ENCODE results near the gene ZDHHC14. TPM values are rescaled to one million over a fixed set of nuclear protein-coding genes. Genes with fewer than 3 reads are reported as not detected.

ZDHHC14 gene
- total RNA-seq, 1 donor = 4.3 TPM

DNA sequence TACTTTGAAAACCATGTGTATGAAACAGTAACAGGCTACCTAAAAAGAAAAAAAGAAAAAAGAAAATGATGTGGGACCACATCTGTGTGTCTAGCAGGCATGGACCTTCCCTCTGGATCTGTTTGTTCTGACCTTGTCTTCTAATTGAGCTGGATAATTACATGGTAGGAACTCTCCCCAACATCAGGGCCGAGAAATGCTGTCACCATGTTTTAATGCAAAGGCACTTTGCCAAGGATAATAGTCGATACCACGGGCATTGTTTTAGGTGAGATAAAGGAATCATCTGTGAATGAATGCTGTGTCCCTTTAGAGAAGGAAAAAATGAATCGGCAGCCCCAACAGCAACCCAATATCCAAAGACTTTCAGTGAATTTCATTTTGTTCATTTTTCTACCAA lies 149.1 kb downstream of the ZDHHC14 start:
- TF ChIP-seq CTCF (IDR thresholded peaks at IDR 0.05; ENCODE audit: insufficient read depth, low read depth, low read length) = no peak
- H3K4me3 ChIP-seq (ENCODE audit: low read depth, low read length) = no peak overlapping the region
- no peak for DNase-seq (ENCODE audit: low read depth)

- no peak for DNase-seq (ENCODE audit: low read depth)
- no peak for TF ChIP-seq CTCF (IDR thresholded peaks at IDR 0.05; ENCODE audit: insufficient read depth, low read depth, low read length)
- no peak overlapping the region for H3K4me3 ChIP-seq (ENCODE audit: low read depth, low read length)
These were observed 149.8 kb downstream of the ZDHHC14 start for GRCh38 chr6:157530724-157531168.

DNA sequence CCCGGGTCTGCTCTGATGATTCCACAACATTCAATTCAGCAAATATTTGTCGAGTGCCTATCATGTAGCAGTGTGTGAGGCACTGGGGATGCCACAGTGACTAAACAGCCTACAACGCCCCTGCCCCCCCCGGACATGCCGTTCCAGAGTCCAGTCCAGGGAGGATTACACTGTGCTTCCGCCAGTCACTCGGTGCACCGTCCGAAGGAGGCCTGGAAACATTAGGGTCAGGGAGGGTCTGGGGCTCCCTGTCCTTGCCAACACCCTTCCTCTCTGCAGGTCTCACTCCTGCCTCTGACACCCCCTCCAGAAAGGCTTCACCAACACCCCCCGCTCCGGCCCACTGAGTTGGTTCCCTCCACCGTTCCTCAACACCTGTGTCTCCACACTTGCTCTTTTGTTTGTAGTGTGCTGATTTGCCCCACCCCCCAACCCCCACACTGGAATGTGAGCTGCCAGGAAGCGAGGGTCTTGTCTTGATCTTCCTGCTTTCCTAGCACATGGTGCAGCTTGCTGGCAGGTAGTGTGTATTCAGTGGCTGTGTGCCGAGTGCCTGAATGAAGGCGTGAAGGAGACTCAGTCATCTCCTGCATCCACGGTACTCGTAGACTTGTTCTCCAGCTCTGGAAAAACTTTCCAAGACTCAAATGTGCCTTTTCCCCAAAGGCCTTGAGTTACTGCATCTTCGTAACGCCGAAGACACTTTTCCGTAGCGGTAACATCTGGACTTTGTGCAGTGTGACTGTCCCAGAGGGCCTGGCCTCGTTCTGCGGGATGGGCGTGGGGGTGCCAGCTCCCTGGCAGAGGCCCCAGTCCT lies 150.4 kb downstream of the ZDHHC14 start:
- H3K4me3 ChIP-seq (ENCODE audit: low read depth, low read length) = no peak overlapping the region
- TF ChIP-seq CTCF (IDR thresholded peaks at IDR 0.05; ENCODE audit: insufficient read depth, low read depth, low read length) = no peak
- no peak for DNase-seq (ENCODE audit: low read depth)

GRCh38 chr6:157531986-157532365 lies 151.0 kb downstream of the ZDHHC14 start:
- DNase-seq (ENCODE audit: low read depth) = no peak
- no peak overlapping the region for H3K4me3 ChIP-seq (ENCODE audit: low read depth, low read length)

GRCh38 chr6:157533048-157533871 lies 152.3 kb downstream of the ZDHHC14 start:
- no peak for TF ChIP-seq CTCF (IDR thresholded peaks at IDR 0.05; ENCODE audit: insufficient read depth, low read depth, low read length)
- no peak for DNase-seq (ENCODE audit: low read depth)
- H3K4me3 ChIP-seq (ENCODE audit: low read depth, low read length) = no peak overlapping the region

More at GRCh38 chr6:157531986-157532365, 151.0 kb downstream of the ZDHHC14 start:
- no peak for TF ChIP-seq CTCF (IDR thresholded peaks at IDR 0.05; ENCODE audit: insufficient read depth, low read depth, low read length)

DNA sequence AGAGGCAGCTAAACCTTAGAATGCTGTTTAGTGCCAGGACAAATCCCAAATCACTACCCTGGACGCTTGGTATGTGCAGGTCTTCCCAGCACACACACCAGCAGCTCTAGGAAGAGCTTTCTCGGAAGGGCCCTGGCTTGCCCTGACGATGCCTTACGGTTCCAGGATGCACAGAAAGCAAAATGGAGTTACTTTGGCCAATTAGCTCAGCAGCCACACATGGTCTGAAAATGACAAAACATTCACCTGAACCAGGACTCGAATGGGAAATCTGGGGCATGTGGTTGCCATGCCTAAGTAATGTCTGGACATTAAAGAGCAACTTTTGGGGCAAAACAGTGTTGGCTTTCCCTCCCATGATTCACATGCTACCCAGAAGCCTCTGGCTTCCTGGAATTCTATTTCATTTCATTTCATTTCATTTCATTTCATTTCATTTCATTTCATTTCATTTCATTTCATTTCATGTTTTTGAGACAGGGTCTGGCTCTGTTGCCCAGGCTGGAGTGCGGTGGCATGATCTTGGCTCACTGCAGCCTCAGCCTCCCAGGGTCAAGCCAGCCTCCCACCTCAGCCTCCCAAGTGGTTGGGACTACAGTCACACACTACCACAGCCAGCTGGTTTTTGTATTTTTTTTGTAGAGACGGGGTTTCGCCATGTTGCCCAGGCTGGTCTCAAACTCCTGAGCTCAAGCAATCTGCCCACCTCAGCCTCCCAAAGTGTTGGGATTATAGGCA lies 153.3 kb downstream of the ZDHHC14 start:
- TF ChIP-seq CTCF (IDR thresholded peaks at IDR 0.05; ENCODE audit: insufficient read depth, low read depth, low read length) = no peak
- DNase-seq (ENCODE audit: low read depth) = no peak
- no peak overlapping the region for H3K4me3 ChIP-seq (ENCODE audit: low read depth, low read length)
